CD4-positive, alpha-beta T cell treated with Interleukin-2 at 100 ng/mL for 4 hours (primary cell): ENCODE results near the gene CPA2.

Experiments
- DNase-seq: peaks from one replicate; pipeline ENCODE4 v3.0.0-alpha.2; 2020; ENCODE audit warnings: low spot score

Gene CPA2

GRCh38 chr7:130279906-130280305 is 13.2 kb downstream of the CPA2 start:
- no peak for DNase-seq

GRCh38 chr7:130281260-130281659 is 14.6 kb downstream of the CPA2 start:
- no peak for DNase-seq

- DNase-seq: no peak
These were observed 20.2 kb downstream of the CPA2 start for GRCh38 chr7:130286881-130287280.

DNA sequence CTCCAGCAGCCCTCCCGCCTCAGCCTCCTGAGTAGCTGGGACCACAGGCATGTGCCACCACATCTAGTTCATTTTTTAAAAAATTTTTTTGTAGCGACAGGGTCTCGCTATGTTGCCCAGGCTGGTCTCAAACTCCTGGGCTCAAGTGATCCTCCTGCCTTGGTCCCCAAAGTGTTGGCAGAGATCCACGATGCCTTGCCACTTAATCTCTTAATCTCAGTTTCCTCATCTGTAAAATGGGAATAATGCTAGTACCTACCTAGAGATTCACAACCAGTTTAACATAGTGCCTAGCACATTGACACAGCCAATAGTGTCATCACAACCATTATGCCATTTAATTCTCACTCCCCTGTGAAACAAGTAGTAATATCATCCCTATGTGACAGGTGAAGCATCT is 21.5 kb downstream of the CPA2 start:
- DNase-seq: no peak

- DNase-seq: no peak
These were observed 22.2 kb downstream of the CPA2 start for GRCh38 chr7:130288829-130289228.

- no peak for DNase-seq
These were observed 22.8 kb downstream of the CPA2 start for GRCh38 chr7:130289478-130289877.

- DNase-seq: no peak
These were observed 24.1 kb downstream of the CPA2 start for GRCh38 chr7:130290745-130291144.

DNA sequence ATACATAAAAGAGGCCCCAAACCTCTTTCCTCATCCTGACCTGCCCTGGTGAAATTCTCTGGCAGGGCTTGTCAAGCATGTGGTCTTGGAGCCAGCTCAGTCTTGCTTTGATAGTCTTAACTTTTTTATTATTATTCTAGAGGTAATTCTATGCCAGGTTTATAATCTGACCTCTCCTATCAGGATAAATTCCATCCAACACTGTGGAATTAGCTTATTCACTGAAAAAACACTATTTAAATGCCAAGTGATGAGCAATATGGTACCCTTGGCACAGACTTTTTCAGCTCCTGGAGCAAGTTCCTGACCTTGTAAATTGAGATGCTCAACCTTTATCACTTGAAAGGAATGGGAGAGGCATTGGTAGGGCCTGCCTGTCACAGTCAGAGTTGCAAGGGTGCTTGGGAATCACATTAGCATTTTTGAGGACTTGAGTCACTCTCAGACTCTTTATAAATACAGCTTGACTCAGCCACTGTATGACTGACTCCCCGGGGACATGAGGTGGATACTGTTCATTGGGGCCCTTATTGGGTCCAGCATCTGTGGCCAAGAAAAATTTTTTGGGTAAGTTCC is 26.1 kb downstream of the CPA2 start, which contains the start of gene CPA4:
Gene CPA4, plus strand, starts transcription at position 480 of the 576 bp plus-strand sequence. Its CDS starts 20 bp downstream, at position 500.
- DNase-seq: no peak

DNA sequence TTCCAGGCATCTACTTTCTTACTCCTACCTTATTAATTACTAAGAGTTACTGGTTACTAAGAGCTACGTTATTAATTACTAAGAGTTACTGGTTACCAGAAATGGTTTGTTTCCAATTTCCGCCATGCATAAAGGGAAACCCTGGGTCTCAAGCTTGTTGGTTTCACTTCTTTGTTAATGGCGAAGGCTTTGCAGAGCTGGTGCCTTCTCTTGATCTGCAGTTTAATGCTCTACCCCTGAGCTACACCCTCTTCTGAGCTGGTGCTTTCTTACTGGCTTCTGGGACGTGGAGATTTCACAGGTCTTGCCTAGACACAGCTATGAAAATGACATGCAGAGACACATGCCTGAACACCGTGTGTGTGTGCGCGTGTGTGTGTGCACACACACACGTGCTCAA is 26.9 kb downstream of the CPA2 start:
- DNase-seq: no peak

- DNase-seq: no peak
These were observed 27.7 kb downstream of the CPA2 start for GRCh38 chr7:130294314-130294713.

- DNase-seq: no peak
These were observed 29.7 kb downstream of the CPA2 start for GRCh38 chr7:130296221-130296951.

DNA sequence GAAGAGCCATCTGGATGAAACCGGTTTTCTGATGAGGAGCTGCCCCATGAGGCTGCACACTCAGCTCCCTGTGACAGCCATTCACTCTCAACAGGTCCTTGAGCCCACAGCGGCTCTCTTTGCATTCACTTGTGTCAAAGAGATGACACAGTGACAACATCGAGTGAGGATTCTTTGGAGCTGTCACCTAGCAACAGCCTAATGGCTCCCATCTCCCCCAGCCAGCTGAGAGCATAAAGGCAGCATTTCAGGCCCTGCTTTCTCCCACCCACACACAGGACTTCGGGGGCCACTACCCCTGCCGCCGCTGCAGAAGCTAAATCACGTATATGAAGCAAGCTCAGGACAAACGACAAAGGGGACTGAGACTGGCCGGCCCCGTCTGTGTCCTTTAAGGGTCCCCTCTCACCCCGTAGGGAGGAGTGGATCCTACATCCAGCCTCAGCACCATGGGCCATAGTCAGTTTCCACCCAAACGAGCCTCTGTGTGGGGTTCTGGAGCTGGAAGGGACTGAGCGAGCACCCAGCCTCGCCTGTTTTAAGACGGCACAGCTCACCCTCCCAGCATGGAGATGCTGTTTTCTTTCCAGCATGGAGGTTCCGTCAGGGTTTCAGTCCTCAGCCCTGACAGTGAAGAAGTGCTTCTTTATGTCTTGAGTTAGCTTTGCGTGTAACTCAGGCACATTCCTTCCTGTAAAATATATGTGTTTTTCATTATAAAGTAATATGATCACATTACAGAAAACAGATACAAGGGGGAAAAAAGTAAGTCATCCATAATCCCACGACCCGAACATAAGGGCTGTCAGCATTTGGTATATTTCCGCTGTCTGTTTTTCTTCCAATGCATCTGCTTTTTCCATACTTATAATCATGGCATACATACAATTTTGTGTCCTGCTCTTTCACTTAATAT is 31.2 kb downstream of the CPA2 start:
- no peak for DNase-seq

DNA sequence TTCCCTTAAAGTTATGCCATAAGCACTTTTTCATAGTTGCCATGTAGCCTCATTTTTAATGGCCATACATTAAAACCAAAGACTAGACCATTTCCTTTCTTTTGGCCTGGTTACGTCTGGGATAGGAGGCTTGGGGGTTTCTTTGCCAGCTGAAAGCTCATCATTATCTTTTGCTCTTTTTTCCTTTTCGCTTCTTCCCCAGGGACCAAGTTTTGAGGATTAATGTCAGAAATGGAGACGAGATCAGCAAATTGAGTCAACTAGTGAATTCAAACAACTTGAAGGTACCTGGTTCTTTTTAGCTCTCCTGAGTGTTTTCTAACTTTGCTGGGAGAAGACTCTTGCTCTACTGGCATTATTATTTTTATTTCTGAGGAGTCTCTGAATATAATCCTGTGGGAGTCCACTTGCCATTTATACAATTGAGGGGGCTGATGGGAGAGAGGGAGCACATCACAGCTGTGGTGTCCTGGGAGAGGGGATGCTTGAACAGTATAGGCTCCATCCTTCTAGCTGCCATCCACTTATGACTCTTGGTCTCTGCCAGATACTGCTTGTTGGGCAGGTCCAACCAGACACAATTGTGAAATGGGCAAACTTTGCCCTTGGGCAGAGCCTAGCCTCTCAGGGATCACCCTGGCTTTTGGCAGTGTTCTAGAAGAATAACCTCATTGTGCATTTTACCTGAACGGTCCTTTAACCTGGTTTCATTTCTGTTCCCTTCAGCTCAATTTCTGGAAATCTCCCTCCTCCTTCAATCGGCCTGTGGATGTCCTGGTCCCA is 32.1 kb downstream of the CPA2 start:
- DNase-seq: no peak

DNA sequence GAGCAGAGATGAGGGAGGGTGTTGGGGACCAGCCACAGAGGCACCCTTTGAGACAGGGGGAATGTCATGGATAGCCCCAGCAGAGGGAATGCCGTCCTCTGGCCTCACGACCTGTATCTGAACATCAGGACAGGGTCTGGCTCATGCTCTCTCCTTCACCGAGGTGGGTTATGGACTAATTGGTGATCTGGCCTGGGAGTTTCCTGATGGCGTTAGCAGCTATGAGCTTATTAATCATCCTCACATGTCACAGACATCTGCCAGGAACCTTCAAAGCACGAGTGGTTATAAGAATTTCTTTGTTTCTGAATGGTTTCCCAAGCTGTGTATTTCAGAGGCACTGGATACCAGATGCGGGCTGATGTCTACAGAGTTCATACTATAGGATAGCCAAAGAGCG is 33.2 kb downstream of the CPA2 start:
- DNase-seq: no peak

GRCh38 chr7:130301501-130302020 is 34.9 kb downstream of the CPA2 start:
- no peak for DNase-seq

- no peak for DNase-seq
These were observed 36.0 kb downstream of the CPA2 start for GRCh38 chr7:130302649-130303048.

DNA sequence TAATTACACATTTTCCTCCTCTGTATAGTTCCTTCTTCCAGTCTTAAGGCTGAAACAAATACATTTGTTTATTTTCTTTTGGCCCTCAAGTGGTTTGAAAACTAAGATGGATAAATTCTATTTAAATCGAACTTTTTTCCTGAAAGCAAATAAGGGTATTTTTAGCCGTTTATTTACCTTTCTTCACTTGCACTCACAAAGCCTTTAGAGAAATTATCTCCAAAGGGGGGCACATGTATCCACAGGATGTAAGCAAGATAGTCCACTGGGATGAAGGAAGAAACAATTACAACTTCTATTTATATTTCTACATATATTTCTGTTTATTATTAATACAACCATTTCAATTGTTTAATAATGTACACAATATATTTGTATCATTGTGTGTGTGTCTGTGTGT is 36.5 kb downstream of the CPA2 start:
- DNase-seq: no peak

DNA sequence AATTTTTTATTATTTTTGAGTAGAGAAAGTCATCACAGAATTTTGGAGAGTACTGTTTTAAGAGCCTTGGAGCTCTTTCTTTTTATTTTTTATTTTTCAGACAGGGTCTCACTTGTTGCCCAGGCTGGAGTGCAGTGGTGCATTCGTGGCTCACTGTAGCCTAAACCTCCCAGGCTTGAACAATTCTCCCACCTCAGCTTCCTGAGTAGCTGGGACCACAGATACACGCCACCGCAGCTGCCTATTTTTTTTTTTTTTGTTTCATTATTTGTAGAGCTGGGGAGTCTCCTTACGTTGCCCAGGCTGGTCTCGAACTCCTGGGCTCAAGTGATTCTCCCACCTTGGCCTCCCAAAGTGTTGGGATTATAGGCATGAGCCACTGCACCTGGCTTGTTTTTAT is 36.9 kb downstream of the CPA2 start:
- no peak for DNase-seq

DNA sequence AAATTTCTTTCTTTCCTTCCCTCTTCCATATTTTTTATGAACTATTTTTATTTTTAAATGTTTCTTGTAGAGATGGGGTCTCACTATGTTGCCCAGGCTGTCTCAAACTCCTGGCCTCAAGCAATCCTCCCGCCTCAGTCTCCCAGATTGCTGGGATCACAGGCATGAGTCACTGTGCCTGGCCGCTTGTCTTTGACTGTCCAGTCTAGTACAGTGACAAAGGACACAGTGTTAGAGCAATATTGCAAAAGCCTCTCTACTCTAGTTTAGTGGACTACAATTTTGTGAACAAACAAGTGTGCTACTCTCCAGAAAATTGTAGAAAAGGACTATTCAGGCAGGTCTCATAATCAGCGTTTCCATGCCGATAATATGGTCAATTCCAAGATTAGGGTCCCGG is 37.3 kb downstream of the CPA2 start:
- no peak for DNase-seq

- no peak for DNase-seq
These were observed 38.2 kb downstream of the CPA2 start for GRCh38 chr7:130304878-130305277.

DNA sequence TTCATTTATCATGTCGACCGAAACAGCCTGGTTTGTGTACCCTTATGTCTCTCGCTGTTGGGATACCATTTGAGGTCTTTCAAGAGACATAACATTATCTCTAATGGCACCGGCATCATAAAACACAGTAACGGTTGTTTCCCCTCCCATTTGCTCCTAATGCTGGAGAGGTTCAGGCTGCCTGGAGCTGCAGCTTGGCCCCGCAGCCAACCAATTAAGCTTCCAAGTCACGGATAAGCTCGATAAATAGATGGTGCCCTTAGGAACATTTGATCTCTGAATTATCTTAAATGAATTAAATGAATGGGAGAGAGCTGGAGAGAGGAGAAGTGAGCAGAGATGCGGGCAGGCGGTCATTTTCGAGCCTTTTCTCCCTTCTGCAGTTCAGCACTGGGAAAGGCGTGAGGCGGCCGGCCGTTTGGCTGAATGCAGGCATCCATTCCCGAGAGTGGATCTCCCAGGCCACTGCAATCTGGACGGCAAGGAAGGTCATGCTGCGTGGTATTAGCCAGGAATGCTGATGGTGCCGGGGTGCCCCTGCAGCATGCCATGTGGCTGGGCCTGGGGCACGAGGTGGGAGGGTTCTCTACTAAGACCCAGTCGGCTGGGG is 38.9 kb downstream of the CPA2 start:
- DNase-seq: no peak
